Measurements from ENCODE around the gene KRTAP12-3.
"Not testable (repeated sequence)": the region's sequence is repeated elsewhere in the genome, so short reads cannot be mapped to it uniquely, and the experiment has no call there.

Gene KRTAP12-3

GRCh38 chr21:44687671-44688070, 29.9 kb downstream of the KRTAP12-3 start:
- DNase-seq: no peak
- Histone ChIP-seq H3K9me3 (ENCODE audit: severe bottlenecking) (peaks cover 4% of the 10 kb centered on the region), H3K27ac (no peak overlapping the region), H3K36me3 (no peaks in the 10 kb centered on the region), H3K27me3 (ENCODE audit: insufficient read depth, low read depth, severe bottlenecking) (no peaks in the 10 kb centered on the region), H3K4me3 (ENCODE audit: low read depth, low read length) (no peak overlapping the region)
- TF ChIP-seq CTCF (IDR thresholded peaks at IDR 0.05; ENCODE audit: low read depth, low read length): no peak

DNA sequence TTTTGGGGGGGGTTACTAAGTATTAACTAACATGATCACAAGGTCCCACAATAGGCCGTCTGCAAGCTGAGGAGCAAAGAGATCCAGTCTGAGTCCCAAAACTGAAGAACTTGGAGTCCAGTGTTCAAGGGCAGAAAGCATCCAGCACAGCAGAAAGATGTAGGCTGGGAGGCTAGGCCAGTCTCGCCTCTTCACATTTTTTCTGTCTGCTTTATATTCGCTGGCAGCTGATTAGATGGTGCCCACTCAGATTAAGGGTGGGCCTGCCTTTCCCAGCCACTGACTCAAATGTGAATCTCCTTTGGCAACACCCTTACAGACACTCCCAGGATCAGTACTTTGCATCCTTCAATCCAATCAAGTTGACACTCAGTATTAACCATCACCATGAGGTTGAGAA, 32.0 kb downstream of the KRTAP12-3 start:
- H3K4me3 ChIP-seq (ENCODE audit: low read depth, low read length); H3K36me3 ChIP-seq; H3K27ac ChIP-seq; DNase-seq; H3K27me3 ChIP-seq (ENCODE audit: insufficient read depth, low read depth, severe bottlenecking): not testable (repeated sequence)
- peaks cover 17% of the 10 kb centered on the region for H3K9me3 ChIP-seq (ENCODE audit: severe bottlenecking)

DNA sequence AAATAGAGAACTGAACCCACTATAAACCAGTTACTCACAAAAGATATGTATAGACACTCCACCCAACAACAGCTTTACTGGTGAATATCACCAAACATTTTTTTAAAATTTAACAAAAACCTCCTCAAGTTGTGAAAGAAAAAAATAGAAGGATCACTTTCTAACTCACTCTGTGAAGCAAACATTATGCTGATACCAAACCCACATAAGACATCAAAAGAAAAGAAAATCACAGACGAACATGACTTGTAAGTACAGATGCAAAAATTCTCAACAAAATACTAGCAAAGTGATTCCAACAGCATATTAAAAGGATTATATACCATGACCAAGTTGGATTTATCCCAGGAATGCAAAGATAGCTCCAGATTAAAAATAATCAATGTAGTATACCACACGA, 34.0 kb downstream of the KRTAP12-3 start:
- Histone ChIP-seq H3K27me3 (ENCODE audit: insufficient read depth, low read depth, severe bottlenecking) (no peaks in the 10 kb centered on the region), H3K27ac (no peak overlapping the region)
- no peak for TF ChIP-seq CTCF (IDR thresholded peaks at IDR 0.05; ENCODE audit: low read depth, low read length)

GRCh38 chr21:44692798-44693512, 35.2 kb downstream of the KRTAP12-3 start:
- peaks cover 17% of the 10 kb centered on the region for H3K9me3 ChIP-seq (ENCODE audit: severe bottlenecking)
- DNase-seq: no peak
- no peak overlapping the region for H3K27ac ChIP-seq
- H3K36me3 ChIP-seq: no peaks in the 10 kb centered on the region
- no peak overlapping the region for H3K4me3 ChIP-seq (ENCODE audit: low read depth, low read length)
- TF ChIP-seq CTCF (IDR thresholded peaks at IDR 0.05; ENCODE audit: low read depth, low read length): no peak
- no peaks in the 10 kb centered on the region for H3K27me3 ChIP-seq (ENCODE audit: insufficient read depth, low read depth, severe bottlenecking)

More for the DNA sequence above, 34.0 kb downstream of the KRTAP12-3 start:
- no peak overlapping the region for H3K4me3 ChIP-seq (ENCODE audit: low read depth, low read length)
- H3K9me3 ChIP-seq (ENCODE audit: severe bottlenecking): peaks cover 17% of the 10 kb centered on the region
- no peak for DNase-seq
- H3K36me3 ChIP-seq: no peaks in the 10 kb centered on the region

- Histone ChIP-seq H3K4me3 (ENCODE audit: low read depth, low read length) (no peak overlapping the region), H3K36me3 (no peaks in the 10 kb centered on the region), H3K27me3 (ENCODE audit: insufficient read depth, low read depth, severe bottlenecking) (no peaks in the 10 kb centered on the region), H3K9me3 (ENCODE audit: severe bottlenecking) (peaks cover 17% of the 10 kb centered on the region), H3K27ac (no peak overlapping the region)
- no peak for DNase-seq
- no peak for TF ChIP-seq CTCF (IDR thresholded peaks at IDR 0.05; ENCODE audit: low read depth, low read length)
These were observed 37.0 kb downstream of the KRTAP12-3 start for GRCh38 chr21:44694776-44695175.

- H3K36me3 ChIP-seq: no peaks in the 10 kb centered on the region
- no peak overlapping the region for H3K4me3 ChIP-seq (ENCODE audit: low read depth, low read length)
- DNase-seq: peak; percentile 4
- no peaks in the 10 kb centered on the region for H3K27me3 ChIP-seq (ENCODE audit: insufficient read depth, low read depth, severe bottlenecking)
- peaks cover 17% of the 10 kb centered on the region for H3K9me3 ChIP-seq (ENCODE audit: severe bottlenecking)
- no peak overlapping the region for H3K27ac ChIP-seq
- no peak for TF ChIP-seq CTCF (IDR thresholded peaks at IDR 0.05; ENCODE audit: low read depth, low read length)
These were observed 37.5 kb downstream of the KRTAP12-3 start for GRCh38 chr21:44695184-44695583.

All from WERI-Rb-1 (cell line).